ENCODE measurements around the gene FAM200C.

DNA sequence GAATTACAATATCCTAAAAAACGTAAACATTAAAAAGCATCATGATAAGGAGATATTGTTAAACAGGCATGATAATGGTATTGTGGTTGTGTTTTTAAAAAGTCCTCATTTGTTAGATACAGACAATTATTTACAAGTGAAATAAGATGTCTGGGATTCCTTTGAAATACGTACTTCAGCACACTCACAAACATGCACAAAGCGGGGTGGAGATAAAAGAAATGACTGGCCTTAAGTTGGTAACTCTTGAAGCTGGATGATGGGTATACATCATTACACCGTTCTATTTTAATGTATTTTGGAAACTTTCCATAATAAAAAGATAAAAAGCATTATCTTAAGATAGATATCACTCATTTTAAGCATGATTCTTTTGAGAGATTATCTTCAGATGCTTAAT lies 1.0 kb downstream of the FAM200C start:
- TF ChIP-seq HDGF (IDR thresholded peaks at IDR 0.05; ENCODE audit: borderline replicate concordance) (no peak), ELF4 (IDR thresholded peaks at IDR 0.05) (no peak), SP1 (IDR thresholded peaks at IDR 0.05) (no peak), FOXA1 (IDR thresholded peaks at IDR 0.05) (no peak), BHLHE40 (IDR thresholded peaks at IDR 0.05; ENCODE audit: borderline replicate concordance) (no peak), ZNF384 (IDR thresholded peaks at IDR 0.05) (no peak), FOXM1 (IDR thresholded peaks at IDR 0.05; ENCODE audit: borderline replicate concordance) (no peak)
